ENCODE data around the gene TMEM245.
A peak's percentile ranks its signal among the peaks of the same experiment; 100 is the strongest.

Gene TMEM245

DNA sequence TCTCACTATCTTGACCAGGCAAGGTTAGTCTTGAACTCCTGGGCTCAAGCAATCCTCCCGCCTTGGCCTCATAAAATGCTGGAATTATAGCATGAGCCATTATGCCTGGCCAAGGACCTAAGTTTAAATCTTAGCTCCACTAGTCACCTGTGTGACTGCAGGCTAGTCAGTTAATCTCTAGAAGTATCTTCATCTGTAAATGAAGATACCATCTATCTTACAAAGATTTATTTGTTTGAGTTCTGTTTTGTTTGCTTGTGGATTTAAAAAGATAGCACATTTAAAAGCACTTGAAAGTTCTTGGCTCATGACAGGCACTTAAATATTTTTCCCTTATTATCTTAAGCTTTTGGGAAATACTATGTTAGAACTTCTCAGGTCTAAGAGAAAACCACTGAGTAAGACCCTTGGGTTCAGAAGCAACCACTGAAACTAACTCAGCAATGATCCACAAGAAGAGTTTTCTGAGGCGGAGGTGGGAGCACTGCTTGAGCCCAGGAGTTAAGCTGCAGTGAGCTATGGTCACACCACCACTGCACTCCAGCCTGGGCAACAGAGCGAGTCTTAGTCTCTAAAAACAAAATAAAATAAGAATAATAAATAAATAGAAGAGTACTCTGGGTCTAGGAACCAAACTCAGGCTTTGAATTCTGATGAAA lies 19.1 kb downstream of the TMEM245 start:
- DNase-seq: no peak

DNA sequence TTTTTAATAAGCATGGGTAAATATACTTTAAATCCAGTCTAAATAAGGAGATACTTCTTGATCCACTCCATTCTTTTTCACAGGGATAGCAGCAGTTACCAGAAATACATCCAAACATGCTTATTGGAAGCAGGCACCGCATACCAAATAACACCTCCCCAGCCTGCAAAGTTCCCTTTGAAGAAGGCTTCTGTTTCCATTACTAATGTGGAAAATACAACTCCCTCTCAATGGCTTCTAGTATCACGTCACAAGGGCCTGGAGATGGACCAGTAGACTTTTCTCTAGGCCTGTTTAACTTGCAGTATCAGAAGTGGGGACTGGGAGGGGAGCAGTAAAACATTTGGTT lies 20.8 kb downstream of the TMEM245 start:
- DNase-seq: no peak

DNA sequence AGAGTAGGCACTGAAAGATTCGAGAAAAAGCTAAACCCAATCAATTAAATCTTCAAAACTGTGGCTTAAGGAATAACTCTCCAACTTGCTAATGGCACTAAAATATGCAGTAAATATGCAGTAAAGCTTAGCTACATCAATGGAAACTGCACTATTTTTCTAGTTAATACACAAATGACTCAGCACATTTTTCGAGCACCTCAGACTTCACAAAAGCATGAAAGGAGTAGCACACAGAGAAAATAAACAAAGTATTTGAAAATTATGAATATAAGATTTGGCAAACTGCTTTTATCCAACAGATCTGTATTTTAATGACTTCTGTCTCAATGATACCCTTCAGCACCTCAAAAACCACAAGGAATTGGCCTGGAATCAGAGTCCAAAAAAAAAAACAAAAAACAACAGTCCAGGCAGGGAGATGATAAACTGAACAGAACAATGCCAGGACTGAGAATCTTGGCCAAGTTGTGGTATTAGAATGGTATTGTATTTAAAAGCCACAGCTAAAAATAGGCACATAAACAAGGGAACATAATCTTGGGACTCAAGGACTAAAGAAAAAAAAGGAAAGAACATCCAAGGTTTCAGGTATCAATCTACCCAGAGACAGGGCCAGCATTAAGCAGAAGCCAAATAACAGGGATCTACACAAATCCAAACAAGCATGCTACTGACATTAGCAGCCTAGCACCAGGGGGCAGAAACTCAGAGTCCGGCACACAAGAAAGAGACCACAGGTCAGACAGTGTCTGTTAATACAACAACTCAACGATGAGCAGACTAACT lies 21.4 kb downstream of the TMEM245 start:
- peak in 1 of 2 experiments; percentile 14 for DNase-seq

GRCh38 chr9:109097146-109097545 lies 22.6 kb downstream of the TMEM245 start:
- no peak for DNase-seq

- no peak for DNase-seq
These were observed 24.4 kb downstream of the TMEM245 start for GRCh38 chr9:109095321-109095720.

DNA sequence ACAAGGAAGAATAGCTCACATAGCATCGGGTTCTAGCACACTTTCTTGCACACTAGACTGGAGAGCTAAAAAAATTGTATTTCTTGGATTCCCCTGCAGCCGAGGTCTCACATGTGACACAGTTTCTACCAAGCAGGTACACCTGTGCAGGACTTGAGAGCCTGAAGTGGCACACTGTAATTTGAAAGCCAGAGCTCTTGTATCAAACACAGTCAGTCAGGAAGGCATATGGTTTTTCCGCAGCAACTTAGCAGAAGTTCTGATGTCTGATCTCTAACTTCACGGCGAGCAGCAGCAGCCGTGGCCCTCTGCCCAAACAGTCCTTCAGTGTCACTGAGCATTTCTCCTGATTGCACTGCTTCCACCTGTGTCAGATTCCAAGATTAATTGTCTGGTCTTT lies 25.5 kb downstream of the TMEM245 start:
- DNase-seq: no peak

DNA sequence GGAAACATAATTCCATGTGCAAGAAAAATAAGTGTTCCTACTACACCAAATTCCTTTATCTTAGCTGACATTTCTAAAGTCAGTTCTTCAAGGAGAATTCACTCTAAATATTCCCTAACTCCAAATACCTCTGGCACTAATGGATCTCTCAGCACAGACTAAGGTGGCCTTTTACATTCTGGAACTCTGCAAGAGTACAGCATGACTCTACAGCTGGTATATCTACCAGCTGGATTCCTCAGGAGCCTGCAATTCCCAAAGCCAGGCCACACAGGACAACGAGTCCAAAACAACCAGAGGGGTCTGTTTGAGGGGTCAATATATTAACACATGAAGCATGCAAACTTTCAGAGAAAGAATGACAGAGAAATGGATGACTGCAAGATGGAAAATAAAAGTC lies 27.2 kb downstream of the TMEM245 start:
- no peak for DNase-seq

- no peak for DNase-seq
These were observed 27.6 kb downstream of the TMEM245 start for GRCh38 chr9:109092051-109092580.

DNA sequence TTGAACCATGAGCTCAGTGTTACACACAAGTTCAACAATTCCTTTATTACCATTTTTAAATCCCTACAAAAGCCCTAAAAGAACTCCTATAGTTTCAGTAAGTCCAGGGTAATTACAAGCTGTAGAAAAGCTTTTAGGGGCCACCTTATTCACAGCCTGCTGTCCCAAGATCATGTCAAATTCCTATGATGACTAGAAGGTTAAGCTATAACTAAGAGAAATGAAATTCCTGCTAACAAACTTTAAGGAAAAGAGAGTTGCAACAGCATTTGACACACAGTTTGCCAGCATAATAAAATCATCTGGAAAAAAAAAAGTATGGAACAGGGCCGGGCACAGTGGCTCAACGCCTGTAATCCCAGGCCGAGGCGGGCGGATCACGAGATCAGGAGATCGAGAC lies 31.5 kb downstream of the TMEM245 start:
- no peak for DNase-seq

DNA sequence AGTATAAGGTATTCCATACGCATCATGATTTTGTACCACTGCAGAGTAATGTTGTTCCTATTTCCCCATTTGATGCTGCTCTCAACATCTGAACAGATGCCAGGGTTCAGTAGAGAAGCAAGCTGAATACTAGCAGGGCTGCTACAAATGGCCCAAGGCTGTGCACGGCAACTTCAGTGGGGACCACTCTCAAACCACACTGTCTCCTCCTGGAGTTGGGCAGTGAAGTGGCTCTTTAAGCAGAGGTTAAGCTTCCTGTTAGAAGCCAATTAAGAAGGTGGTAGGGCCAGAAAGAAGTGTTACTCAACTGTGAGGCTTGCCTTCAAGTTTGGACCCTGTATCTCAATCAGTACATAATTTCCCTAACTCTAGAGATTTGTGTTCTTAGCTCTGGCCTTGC lies 32.0 kb downstream of the TMEM245 start:
- no peak for DNase-seq

- no peak for DNase-seq
These were observed 33.5 kb downstream of the TMEM245 start for GRCh38 chr9:109086221-109086620.

DNA sequence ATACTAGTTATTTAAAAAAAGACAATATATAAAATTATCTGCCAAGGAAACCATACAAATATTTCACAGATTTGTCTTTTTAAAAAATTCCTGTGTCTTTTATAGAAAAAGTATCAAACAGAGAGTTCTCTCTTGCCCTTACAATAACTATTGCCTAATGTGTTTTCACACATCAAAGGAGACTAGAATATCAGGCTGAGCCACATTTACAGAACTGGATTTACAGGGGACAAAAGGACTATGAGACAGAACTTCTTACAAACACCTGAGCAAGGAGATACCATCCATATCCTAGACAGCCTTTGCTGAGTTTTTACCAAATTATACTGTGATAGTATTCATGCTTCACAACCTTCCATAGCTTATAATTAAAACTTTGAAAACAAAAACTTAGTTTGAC lies 34.2 kb downstream of the TMEM245 start:
- DNase-seq: no peak

- DNase-seq: no peak
These were observed 35.8 kb downstream of the TMEM245 start for GRCh38 chr9:109083813-109084405.

DNA sequence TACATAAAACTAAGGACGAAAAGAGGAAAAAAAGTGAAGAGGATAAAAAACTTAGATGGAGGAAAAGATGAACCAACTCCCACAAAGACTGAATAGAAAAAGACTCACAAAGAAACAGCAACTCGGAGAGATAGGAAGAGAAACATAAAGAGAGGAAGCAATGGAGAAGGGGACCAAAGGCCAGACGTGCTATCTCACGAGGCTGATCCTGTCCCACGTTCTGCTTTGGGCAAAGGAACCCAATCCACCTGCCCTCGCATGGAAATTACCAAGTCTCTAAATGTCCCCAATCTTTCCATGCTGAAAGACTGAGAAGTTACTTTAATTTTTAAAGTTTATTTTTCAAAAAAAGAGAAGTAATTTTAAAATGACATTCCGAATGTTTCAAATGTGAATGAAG lies 36.6 kb downstream of the TMEM245 start:
- DNase-seq: no peak

DNA sequence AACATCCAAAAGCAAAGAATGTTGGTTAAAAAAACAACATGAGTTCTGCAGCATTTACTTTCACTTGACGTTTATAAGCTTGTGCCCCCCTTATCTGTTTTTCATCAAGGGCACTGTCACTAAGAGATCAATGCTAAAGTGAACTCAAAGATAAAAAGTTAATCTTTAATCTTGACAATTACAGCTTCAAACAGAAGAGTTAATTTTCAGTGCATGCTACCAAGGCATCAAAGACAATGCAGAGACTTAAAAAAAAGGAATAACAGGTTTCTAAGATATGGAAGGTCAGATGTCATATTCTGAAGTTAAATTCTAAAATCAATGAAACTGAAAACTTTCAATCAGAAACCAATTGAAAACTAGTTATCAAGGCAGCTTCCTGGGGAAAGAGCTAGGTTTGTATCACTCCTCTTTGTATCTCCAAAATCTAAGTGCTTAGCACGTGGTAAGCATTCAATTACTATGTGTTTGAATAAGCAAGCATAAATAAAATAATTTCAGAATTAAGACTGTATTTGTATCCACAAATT lies 37.6 kb downstream of the TMEM245 start:
- no peak for DNase-seq

DNA sequence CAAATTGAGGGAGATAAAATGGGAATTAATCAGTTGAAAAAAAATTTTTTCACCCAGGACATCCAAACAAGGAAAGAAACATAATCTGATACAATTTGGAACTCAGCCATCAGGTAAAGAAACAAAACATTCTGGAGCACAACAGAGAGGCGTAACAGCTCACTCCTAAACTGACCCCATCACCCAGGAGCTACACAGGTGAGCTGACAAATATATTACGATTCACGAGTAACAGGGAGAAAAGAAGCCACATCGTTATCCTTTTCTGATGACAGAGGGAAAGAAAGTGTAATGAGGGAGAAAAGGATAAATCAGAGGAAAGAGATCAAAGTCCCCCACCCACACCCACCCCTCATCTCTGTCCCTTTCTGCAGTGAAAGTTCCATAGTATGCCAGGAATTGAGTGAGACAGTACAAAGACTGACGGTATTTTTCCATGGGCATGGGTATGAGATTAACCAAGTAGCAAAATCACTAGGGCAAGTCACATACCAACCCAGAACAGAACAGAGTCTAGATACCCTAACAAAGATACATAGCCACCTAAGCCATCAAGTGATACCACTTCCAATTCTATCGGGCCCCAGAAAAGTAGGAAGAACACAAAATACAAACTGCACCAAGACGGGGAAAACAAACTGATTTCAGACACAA lies 45.4 kb downstream of the TMEM245 start:
- DNase-seq: no peak

GRCh38 chr9:109072821-109073435 lies 46.8 kb downstream of the TMEM245 start:
- no peak for DNase-seq

- no peak for DNase-seq
These were observed 47.5 kb downstream of the TMEM245 start for GRCh38 chr9:109072133-109072692.

DNA sequence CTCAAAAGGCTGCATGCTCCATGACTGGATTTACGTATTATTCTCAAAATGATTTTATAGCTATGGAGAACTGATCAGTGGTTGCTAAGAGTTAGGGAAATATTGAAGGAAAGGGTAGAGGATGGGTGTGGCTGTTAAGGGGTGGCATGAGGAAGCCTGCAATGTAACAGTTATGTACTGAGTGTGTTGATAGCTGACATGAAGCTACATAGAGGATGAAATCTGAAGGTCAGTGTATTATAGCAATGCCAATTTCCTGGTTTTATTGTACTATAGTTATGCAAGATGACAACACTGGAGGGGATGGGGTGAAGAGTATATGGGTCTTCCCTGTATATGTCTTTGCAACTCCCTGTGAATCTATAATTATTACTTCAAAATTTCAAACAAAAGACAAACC lies 51.0 kb downstream of the TMEM245 start:
- no peak for DNase-seq

GRCh38 chr9:109064963-109065702 lies 54.6 kb downstream of the TMEM245 start:
- DNase-seq: no peak

- DNase-seq: peak; percentile 93 to 97
These were observed 56.0 kb downstream of the TMEM245 start for GRCh38 chr9:109063760-109064159.

DNA sequence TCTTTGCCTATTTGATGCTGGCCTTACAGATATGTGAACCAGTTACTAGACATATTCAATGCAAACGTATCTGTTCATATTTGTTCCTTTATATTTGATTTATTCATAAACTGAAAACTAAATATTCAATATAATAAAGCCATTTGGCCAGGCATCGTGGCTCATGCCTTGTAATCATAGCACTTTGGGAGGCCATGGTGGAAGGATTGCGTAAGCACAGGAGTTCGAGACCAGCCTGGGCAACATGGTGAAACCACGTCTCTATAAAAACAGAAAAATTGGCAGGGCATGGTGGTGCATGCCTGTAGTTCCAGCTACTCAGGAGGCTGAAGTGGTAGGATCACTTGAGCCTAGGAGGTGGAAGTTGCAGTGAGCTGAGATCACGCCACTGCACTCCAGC lies 57.2 kb downstream of the TMEM245 start:
- DNase-seq: no peak

Data from NCI-H524 (cell line).